Liver (tissue), 9 donors: ENCODE measurements around the gene LIPH. TPM values are rescaled to one million over a fixed set of nuclear protein-coding genes. Genes with fewer than 3 reads are reported as not detected.

Experiments
- DNase-seq: peaks from one replicate; pipeline ENCODE4 v3.0.0-alpha.2; 2017; ENCODE audit warnings: low spot score
- H3K27ac ChIP-seq, 2 donors: one replicate each; pipeline ENCODE4 v1.7.0; 2013; ENCODE audit warnings: inconsistent platforms in 2 of 2, low read length in 2 of 2, control low read depth in 1 of 2, low read depth in 1 of 2, mild to moderate bottlenecking in 1 of 2
- H3K27me3 ChIP-seq, 4 donors: one replicate each; pipeline versions ENCODE4 v1.6.1 to v1.7.0; 2013; ENCODE audit warnings: low read length in 3 of 4, inconsistent platforms in 1 of 4, mild to moderate bottlenecking in 1 of 4, moderate library complexity in 1 of 4; ENCODE audit not compliant: control insufficient read depth in 4 of 4, insufficient read depth in 4 of 4
- H3K36me3 ChIP-seq, 4 donors: one replicate each; pipeline versions ENCODE4 v1.6.1 to v1.7.0; 2013; ENCODE audit warnings: low read length in 3 of 4, mild to moderate bottlenecking in 3 of 4, low read depth in 1 of 4, moderate library complexity in 1 of 4; ENCODE audit not compliant: control insufficient read depth in 4 of 4, insufficient read depth in 3 of 4
- H3K4me1 ChIP-seq, 4 donors: one replicate each; pipeline versions ENCODE4 v1.6.1 to v1.7.0; 2013; ENCODE audit warnings: low read length in 3 of 4, mild to moderate bottlenecking in 3 of 4, moderate library complexity in 1 of 4; ENCODE audit not compliant: control insufficient read depth in 4 of 4, insufficient read depth in 4 of 4
- H3K4me3 ChIP-seq, 3 donors: one replicate each; pipeline versions ENCODE4 v1.6.1 to v1.7.0; 2013; ENCODE audit warnings: low read length in 3 of 3, control low read depth in 1 of 3, low read depth in 1 of 3, mild to moderate bottlenecking in 1 of 3
- H3K9ac ChIP-seq, 2 donors: one replicate each; pipeline ENCODE4 v1.7.0; 2013; ENCODE audit warnings: low read length in 2 of 2, mild to moderate bottlenecking in 2 of 2, moderate library complexity in 2 of 2, control low read depth in 1 of 2, low read depth in 1 of 2
- H3K9me3 ChIP-seq, 4 donors: one replicate each; pipeline versions ENCODE4 v1.6.1 to v1.7.0; 2013; ENCODE audit warnings: low read length in 3 of 4; ENCODE audit not compliant: control insufficient read depth in 4 of 4
- ATF3 ChIP-seq: IDR thresholded peaks from 2 replicates; pipeline ENCODE4 v1.6.1; 2016; ENCODE audit warnings: antibody characterized with exemption
- EGR1 ChIP-seq, 2 donors: IDR thresholded peaks; 2 replicates each; pipeline ENCODE4 v1.6.1; 2016 to 2018; ENCODE audit warnings: antibody characterized with exemption in 2 of 2, low read depth in 2 of 2
- FOXA1 ChIP-seq: IDR thresholded peaks from 2 replicates; pipeline ENCODE4 v1.6.1; 2016; ENCODE audit warnings: antibody characterized with exemption
- FOXA2 ChIP-seq: IDR thresholded peaks from 2 replicates; pipeline ENCODE4 v1.6.1; 2016; ENCODE audit warnings: antibody characterized with exemption
- GABPA ChIP-seq, 2 donors: IDR thresholded peaks in 1 of 2; conservative IDR thresholded peaks in 1 of 2; 2 replicates each; pipeline ENCODE4 v1.6.1; 2016; ENCODE audit warnings: antibody characterized with exemption in 2 of 2, mild to moderate bottlenecking in 1 of 2, moderate library complexity in 1 of 2
- HNF4A ChIP-seq, 2 donors: conservative IDR thresholded peaks; 2 replicates each; pipeline ENCODE4 v1.6.1; 2016; ENCODE audit warnings: antibody characterized with exemption in 2 of 2, mild to moderate bottlenecking in 2 of 2
- HNF4G ChIP-seq: IDR thresholded peaks from 2 replicates; pipeline ENCODE4 v1.6.1; 2016; ENCODE audit warnings: antibody characterized with exemption
- JUND ChIP-seq, 2 donors: IDR thresholded peaks; 2 replicates each; pipeline ENCODE4 v1.6.1; 2016; ENCODE audit warnings: antibody characterized with exemption in 2 of 2
- MAX ChIP-seq: IDR thresholded peaks from 2 replicates; pipeline ENCODE4 v1.6.1; 2016; ENCODE audit warnings: antibody characterized with exemption
- NR2F2 ChIP-seq: IDR thresholded peaks from 2 replicates; pipeline ENCODE4 v1.6.1; 2016; ENCODE audit warnings: antibody characterized with exemption
- RXRA ChIP-seq, 2 donors: IDR thresholded peaks; 2 replicates each; pipeline ENCODE4 v1.6.1; 2017 to 2018; ENCODE audit warnings: antibody characterized with exemption in 2 of 2, mild to moderate bottlenecking in 1 of 2
- SP1 ChIP-seq: IDR thresholded peaks from 2 replicates; pipeline ENCODE4 v1.6.1; 2018; ENCODE audit warnings: antibody characterized with exemption, mild to moderate bottlenecking
- YY1 ChIP-seq: IDR thresholded peaks from 2 replicates; pipeline ENCODE4 v1.6.1; 2016; ENCODE audit warnings: antibody characterized with exemption, mild to moderate bottlenecking
- WGBS: extraction: QIAGEN DNeasy Blood & Tissue Kit; methylation state at CpG from one replicate; pipeline ENCODE4 v1.1.7; 2013; 5-methylcytosine and 5-hydroxymethylcytosine counted together
- polyA plus RNA-seq, 2 donors: library from polyadenylated mRNA; stranded (reverse) in 1 of 2; unstranded in 1 of 2; fragments of 200-250 nt in 1 of 2; fragments of >200 nt in 1 of 2; fragmentation: Nextera tagmentation in 1 of 2; extraction: Ambion mirVana in 1 of 2; gene quantifications; one replicate each; pipeline versions ENCODE4 v1.2.1 to v1.2.3, GENCODE V29; 2013 to 2015
- total RNA-seq, 2 donors: library from RNA; depleted of rRNA; stranded (reverse); fragments of >200 nt; gene quantifications; one replicate each; pipeline ENCODE4 v1.2.3, GENCODE V29; 2014
- TF ChIP-seq, protein P1 (sequence below): IDR thresholded peaks from 2 replicates; pipeline ENCODE4 v1.6.1; 2016; ENCODE audit warnings: antibody characterized with exemption, mild to moderate bottlenecking
- TF ChIP-seq, protein P2 (sequence below): fragments of 150-350 bp; IDR thresholded peaks from 2 replicates; pipeline ENCODE4 v1.5.1; 2017; ENCODE audit warnings: improper control_type of control experiment, low read depth, low read length; ENCODE audit not compliant: missing input control
- donor health status: healthy.
- donor health status: healthy.
- donor health status: healthy.
- donor health status: healthy.
- donor health status: healthy.

LIPH gene
- total and polyA plus RNA-seq, 4 donors, result under 0.01 to 0.23 (median 0.09) TPM; not detected in 1

DNA sequence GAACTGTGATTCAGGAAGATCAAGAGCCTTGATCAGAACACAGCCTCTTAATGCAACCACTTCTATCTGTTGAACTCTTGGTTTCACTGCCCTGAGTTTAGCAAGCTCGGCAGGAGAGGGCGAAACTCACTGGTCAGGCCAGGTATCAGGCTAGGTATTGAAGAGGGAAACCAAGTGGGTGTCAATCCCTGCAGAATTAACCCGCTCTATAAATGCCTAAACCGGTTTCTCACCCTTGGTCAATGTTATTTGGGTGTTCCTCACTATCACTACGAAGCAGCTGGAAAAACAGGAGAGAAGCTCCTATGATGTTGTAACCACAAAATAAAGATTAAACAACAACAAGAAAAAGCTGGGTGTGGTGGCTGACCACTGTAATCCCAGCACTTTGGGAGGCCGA lies 23.9 kb downstream of the LIPH start:
- no peak overlapping the region for H3K9ac ChIP-seq
- no peaks in the 10 kb centered on the region for H3K36me3 ChIP-seq
- H3K4me3 ChIP-seq, result no peak overlapping the region
- no peaks in the 10 kb centered on the region for H3K9me3 ChIP-seq
- H3K4me1 ChIP-seq, result no peaks in the 10 kb centered on the region
- no peak for DNase-seq
- WGBS, result 87% methylated on average over 6 of the region's 6 CpGs
- TF ChIP-seq ATF3 (no peak), FOXA2 (no peak), HNF4A (conservative IDR thresholded peaks at IDR 0.05) (no peak), HNF4G (no peak), MAX (no peak), NR2F2 (no peak)
- TF ChIP-seq, protein P1, sequence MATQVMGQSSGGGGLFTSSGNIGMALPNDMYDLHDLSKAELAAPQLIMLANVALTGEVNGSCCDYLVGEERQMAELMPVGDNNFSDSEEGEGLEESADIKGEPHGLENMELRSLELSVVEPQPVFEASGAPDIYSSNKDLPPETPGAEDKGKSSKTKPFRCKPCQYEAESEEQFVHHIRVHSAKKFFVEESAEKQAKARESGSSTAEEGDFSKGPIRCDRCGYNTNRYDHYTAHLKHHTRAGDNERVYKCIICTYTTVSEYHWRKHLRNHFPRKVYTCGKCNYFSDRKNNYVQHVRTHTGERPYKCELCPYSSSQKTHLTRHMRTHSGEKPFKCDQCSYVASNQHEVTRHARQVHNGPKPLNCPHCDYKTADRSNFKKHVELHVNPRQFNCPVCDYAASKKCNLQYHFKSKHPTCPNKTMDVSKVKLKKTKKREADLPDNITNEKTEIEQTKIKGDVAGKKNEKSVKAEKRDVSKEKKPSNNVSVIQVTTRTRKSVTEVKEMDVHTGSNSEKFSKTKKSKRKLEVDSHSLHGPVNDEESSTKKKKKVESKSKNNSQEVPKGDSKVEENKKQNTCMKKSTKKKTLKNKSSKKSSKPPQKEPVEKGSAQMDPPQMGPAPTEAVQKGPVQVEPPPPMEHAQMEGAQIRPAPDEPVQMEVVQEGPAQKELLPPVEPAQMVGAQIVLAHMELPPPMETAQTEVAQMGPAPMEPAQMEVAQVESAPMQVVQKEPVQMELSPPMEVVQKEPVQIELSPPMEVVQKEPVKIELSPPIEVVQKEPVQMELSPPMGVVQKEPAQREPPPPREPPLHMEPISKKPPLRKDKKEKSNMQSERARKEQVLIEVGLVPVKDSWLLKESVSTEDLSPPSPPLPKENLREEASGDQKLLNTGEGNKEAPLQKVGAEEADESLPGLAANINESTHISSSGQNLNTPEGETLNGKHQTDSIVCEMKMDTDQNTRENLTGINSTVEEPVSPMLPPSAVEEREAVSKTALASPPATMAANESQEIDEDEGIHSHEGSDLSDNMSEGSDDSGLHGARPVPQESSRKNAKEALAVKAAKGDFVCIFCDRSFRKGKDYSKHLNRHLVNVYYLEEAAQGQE, result no peak
- TF ChIP-seq, protein P2, sequence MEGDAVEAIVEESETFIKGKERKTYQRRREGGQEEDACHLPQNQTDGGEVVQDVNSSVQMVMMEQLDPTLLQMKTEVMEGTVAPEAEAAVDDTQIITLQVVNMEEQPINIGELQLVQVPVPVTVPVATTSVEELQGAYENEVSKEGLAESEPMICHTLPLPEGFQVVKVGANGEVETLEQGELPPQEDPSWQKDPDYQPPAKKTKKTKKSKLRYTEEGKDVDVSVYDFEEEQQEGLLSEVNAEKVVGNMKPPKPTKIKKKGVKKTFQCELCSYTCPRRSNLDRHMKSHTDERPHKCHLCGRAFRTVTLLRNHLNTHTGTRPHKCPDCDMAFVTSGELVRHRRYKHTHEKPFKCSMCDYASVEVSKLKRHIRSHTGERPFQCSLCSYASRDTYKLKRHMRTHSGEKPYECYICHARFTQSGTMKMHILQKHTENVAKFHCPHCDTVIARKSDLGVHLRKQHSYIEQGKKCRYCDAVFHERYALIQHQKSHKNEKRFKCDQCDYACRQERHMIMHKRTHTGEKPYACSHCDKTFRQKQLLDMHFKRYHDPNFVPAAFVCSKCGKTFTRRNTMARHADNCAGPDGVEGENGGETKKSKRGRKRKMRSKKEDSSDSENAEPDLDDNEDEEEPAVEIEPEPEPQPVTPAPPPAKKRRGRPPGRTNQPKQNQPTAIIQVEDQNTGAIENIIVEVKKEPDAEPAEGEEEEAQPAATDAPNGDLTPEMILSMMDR, result no peak
- H3K27ac ChIP-seq, result no peak overlapping the region
- H3K27me3 ChIP-seq, result no peaks in the 10 kb centered on the region

GRCh38 chr3:185527364-185527763 lies 25.0 kb downstream of the LIPH start:
- TF ChIP-seq NR2F2 (no peak), YY1 (no peak), JUND (IDR thresholded peaks at IDR 0.05) (no peak), EGR1 (IDR thresholded peaks at IDR 0.05; ENCODE audit: low read depth in 2 of 2) (no peak), HNF4A (conservative IDR thresholded peaks at IDR 0.05) (no peak), FOXA1 (no peak), SP1 (no peak), FOXA2 (no peak), ATF3 (no peak), HNF4G (no peak), RXRA (IDR thresholded peaks at IDR 0.05) (no peak), MAX (no peak), GABPA (IDR thresholded peaks at IDR 0.05 in 1 of 2, conservative IDR thresholded peaks at IDR 0.05 in 1 of 2) (no peak)
- no peak for DNase-seq
- no peaks in the 10 kb centered on the region for H3K36me3 ChIP-seq
- H3K9me3 ChIP-seq, result no peaks in the 10 kb centered on the region
- H3K4me3 ChIP-seq, result no peak overlapping the region
- WGBS, result 88% methylated on average over 9 of the region's 9 CpGs
- H3K27me3 ChIP-seq, result no peaks in the 10 kb centered on the region
- no peak overlapping the region for H3K9ac ChIP-seq
- no peak overlapping the region for H3K27ac ChIP-seq
- H3K4me1 ChIP-seq, result no peaks in the 10 kb centered on the region
